GM19468 (cell line): ENCODE results near the gene LRP5.
"Not testable (repeated sequence)": the region's sequence is repeated elsewhere in the genome, so short reads cannot be mapped to it uniquely, and the experiment has no call there.

ENCODE experiments used
- ATAC-seq: cut with Tn5 transposase; IDR thresholded peaks from one replicate; pipeline ENCODE4 v1.9.1; 2021; ENCODE audit warnings: mild to moderate bottlenecking, moderate library complexity, moderate number of reproducible peaks; ENCODE audit not compliant: unreplicated experiment; ENCODE audit errors: extremely low read depth

LRP5 gene

DNA sequence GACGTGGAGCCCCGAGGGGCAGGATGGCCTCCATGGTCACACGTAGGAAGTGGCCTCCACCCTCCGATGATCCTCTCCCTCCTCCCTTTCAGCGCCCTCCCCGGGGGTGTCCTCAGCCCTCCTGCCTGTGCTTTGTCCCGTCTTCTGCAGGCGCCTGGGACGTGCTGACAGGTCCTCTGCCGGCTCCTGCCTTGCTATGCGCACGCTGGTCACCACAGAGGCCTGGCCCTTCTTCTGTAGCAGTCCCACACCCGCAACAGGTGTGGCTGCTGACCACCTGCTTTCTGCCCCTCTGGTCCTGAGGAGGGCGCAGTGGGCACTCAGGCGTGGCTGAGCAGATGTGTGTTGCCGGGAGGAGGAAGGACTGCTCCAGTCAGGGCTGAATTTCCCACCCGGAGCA is 120.5 kb downstream of the LRP5 start:
- no peak for ATAC-seq

DNA sequence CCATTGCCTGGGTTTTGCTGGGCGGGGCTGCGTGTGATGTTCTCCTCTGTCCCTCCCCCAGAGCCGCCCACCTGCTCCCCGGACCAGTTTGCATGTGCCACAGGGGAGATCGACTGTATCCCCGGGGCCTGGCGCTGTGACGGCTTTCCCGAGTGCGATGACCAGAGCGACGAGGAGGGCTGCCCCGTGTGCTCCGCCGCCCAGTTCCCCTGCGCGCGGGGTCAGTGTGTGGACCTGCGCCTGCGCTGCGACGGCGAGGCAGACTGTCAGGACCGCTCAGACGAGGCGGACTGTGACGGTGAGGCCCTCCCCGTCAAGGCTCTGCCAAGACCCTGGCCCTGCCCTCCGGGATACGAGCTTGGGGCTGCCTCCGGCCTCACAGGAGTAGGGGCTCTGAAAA is 121.2 kb downstream of the LRP5 start:
- no peak for ATAC-seq

DNA sequence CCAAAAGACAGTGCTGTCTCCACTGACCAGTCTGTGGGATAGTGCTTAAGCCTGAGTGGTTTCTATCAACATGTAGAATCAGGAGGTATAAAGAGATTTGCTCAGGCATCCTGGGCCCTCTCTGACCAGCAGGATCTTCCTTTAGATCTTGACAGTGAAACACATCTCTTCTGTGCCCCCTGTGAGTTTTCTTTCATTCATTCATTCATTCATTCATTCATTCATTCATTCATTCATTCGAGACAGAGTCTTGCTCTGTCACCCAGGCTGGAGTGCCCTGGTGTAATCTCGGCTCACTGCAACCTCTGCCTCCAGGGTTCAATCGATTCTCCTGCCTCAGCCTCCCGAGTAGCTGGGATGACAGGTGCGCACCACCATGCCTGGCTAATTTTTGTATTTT is 121.8 kb downstream of the LRP5 start:
- ATAC-seq: not testable (repeated sequence)

DNA sequence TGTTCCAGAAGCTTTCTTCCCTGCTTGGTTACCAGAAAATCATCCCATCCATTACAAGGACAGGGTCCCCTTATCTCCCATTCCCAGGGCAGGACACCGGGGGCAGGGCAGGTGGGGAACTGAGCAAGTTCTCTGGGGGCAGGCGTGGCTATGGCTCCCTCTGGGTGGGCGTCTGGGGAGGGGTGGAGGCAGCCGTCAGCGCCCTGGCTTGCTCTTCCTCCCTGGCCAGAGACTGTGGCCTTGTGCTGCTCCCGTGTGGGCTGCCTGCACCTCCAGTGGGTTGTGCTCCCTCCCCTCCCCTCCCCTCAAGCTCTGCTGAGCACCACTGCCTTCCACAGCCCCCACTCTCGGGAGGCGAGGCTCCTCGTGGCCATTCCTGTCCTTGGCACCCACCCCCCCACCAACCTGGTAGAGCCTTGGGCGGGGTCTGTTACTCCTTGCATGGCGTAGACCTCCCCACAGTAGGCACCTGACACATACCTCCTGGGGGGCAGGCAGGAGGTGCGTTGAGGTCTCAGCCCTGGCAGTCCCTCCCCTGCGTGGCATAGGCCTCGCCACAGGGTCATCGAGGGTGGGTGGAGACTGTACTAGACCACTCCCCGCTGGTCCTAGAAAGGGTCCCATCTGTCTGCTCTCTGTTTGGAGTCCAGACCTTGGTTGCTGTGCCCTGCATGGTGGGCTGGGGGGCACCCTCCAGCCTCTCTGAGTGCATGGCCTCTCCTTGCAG is 123.9 kb downstream of the LRP5 start:
- no peak for ATAC-seq

DNA sequence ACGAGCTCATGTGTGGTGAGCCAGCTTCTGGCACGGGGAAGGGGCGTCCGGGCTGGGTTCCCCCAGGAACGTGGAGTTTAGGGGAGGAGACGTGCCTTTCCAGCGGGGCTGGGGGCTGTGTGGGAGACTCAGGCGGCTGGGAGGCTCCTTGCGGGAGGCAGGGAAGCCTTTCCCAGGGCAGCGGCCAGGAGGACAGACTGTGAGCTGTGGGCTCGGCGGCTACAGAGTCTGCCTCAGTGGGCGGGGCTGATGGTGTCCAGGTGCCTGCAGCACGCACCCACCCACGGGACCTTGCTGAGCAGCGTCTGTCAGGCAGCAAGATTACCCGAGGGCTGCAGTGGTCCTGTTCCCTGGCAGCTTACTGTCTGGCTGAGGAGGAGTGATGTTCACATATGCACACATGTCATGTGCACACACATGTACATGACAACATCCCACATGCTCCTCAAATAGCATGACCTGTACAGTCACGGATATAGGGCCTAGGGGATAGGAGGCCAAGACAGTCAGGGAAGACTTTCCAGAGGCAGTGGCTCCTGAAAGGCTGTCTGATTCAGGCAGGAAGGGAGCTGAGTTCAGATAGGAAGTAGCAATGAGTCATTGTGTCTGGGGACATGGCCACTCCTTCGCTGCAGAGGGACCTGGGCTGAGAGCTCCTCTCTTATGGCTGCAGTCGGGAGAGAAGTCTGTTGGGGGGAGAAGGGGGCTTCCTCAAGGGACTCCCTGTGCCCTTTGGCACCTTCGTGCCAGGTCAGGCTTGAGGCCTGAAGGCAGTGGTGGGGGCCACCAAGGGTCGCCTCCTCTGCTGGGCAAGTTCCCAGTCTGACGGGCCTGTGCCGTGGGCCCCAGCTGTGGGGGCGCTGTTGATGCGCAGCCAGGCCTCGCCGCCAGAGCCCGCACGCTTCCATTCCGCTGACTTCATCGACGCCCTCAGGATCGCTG is 124.9 kb downstream of the LRP5 start:
- no peak for ATAC-seq

DNA sequence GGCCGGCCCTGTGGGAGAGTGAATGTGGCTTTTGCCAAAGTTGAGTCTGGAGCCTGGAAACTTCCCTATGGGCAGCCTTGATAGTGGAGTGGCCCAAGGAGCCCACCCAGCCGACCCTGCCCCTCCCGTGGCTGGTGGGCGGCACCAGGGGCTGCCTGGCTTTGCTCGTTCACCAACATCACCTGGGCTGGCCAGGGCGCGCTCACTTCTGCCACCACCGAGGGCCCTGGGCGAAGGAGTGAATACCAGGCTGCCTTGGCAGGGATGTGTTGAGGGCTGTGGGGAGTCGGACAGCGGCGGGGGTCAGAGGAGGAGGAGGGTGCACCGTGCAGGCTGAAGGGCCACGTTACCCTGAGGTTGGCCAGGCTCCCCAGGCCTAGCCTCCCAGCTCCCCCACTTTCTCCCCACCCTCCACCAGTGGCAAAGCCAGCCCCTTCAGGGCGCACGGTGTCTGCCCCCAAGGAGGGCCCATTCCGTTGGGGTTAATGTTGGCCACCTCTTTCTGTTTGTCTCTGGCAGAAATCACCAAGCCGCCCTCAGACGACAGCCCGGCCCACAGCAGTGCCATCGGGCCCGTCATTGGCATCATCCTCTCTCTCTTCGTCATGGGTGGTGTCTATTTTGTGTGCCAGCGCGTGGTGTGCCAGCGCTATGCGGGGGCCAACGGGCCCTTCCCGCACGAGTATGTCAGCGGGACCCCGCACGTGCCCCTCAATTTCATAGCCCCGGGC is 125.7 kb downstream of the LRP5 start:
- no peak for ATAC-seq

DNA sequence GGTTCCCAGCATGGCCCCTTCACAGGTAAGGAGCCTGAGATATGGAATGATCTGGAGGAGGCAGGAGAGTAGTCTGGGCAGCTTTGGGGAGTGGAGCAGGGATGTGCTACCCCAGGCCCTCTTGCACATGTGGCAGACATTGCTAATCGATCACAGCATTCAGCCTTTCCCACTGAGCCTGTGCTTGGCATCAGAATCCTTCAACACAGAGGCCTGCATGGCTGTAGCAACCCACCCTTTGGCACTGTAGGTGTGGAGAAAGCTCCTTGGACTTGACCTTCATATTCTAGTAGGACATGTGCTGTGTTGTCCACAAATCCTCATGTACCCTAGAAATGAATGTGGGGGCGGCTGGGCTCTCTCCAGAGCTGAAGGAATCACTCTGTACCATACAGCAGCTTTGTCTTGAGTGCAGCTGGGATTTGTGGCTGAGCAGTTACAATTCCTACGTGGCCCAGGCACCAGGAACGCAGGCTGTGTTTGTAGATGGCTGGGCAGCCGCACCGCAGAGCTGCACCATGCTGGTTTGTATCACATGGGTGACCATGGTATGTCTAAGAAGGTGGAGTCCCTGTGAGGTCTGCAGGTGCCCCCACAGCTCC is 126.4 kb downstream of the LRP5 start:
- ATAC-seq: no peak

DNA sequence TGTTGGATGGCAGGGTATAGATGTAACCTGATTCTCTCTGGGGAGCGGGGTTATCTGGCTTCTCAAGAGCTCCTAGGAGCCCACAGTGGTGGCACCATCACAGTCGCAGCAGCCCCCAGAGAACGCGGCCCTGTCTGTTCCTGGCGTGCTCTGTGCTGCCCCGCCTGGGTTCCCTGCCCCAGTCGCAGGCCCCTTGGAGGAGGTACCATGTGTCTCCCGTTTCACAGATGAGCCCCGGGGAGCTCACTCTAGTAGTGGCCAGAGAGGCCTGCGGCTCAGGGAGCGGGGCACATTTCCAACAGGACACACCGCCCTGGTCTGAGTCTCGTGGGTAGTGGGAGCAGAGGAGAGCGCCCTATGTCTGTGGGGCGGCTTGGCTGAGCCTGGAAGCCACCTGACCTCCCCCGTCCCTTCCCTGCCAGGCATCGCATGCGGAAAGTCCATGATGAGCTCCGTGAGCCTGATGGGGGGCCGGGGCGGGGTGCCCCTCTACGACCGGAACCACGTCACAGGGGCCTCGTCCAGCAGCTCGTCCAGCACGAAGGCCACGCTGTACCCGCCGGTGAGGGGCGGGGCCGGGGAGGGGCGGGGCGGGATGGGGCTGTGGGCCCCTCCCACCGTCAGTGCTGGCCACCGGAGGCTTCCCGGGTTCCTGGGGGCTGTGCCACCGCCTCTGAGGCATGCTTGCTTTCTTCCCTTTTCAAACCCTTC is 127.1 kb downstream of the LRP5 start:
- ATAC-seq: no peak

DNA sequence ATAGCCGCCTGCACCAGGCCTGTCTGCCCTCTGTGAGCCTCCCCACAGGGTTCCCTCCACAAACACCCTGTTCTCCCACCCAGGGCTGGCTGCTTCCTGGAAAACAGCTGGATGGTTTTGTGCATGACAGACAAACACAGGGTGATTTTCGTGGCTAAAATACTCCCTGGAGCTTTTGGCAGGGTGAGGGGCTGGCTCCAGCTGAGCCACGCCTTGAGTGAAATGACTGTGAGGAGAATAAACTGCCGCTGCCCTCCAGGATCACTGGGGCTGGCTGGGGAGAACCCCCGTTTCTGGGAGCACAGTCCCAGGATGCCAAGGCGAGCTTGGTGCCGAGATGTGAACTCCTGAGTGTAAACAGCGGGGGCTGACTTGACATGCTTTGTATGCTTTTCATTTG is 127.8 kb downstream of the LRP5 start:
- ATAC-seq: no peak

DNA sequence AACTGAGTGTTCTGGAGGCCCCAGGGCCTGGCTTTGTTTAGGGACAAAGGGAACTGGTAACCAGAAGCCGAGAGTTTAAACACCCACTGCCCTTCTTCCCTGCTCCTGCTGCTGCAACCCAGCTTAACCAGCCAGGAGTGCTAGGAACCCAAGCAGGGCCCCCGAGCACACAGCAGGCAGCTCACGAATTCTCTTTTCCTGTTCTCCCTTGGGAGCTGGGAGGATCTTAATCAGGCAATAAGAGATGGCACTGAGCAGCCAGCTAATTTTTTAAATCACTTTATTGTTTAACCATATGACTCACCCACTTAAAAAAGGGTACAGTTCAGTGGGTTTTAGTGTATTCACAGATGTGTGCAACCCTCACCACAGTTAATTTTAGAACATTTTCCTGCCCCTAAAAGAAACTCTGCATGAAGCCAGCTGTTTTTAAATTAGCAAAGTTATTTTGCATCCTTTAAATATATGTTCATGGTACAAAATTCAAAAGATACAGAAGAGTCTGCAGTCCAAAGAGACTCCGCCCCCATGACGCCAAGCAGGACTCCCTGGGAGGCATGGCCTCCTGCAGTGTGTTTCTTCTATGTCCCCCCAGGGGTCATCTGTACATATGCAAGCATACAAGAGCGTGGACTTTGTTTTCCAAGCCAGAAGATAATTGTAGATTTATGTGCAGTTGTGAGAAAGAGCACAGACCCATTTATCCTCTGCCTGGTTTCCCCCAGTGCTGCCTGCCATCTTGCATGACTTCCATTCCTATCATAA is 129.3 kb downstream of the LRP5 start:
- ATAC-seq: no peak

DNA sequence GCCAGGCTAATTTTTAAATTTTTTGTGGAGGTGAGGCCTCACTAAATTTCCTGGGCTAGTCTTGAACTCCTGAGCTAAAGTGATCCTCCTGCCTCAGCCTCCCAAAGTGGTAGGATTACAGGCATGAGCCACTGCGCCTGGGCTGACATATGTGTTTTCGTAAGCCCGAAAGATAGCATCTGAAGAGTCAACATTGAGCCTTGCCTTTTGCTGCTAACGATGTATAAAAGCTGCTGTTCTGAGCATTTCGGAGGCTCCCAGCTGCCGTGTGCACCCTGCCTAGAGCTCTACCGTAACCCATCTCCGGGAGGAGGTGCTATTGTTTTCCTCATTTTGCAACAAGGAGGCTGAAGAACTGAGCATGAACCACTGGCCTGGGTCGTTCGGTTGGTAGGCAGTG is 130.0 kb downstream of the LRP5 start:
- ATAC-seq: no peak

DNA sequence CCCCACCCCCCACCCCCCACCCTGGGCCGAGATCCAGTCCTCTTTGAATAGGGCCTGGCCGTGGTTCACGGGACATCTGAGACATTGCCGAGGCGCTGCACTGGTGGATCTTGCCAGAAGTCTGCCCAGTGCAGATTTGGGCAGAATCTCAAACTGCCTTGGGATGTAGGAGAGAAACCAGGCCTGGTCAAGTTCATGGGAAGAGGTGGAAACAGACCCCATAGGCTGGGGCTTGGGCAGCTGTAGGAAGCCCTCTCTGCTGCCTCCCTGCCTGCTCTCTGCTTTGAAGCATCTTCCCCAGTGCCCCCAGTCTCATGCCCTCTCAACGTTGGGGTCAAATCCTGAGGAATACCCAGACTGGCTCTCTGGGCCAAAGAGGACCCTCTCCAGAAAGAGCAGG is 132.2 kb downstream of the LRP5 start:
- ATAC-seq: no peak

DNA sequence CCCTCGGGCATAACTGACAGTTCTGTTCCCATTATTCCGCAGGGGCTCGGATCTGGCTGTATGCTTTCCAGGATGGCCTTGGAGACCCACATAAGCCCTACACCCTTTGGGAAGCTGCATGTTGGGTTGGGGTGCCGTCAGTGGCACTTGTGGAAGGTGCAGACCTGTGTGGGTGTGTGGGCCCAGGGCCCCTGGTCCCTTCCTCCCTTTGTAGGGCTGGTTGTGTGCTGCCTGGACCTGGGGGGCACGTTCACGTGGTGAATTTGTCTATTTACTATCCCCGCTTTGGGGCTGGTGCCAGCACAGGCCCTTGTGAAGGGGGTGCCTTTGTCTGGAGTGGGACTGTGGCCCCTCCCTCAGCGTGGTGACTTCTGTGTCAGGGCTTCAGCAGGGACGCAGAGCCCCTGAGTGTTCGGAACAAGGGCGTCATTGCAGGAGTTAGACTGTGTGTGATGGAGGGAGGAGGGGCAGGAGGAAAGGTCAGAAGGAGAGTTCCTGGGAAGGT is 133.2 kb downstream of the LRP5 start:
- no peak for ATAC-seq

DNA sequence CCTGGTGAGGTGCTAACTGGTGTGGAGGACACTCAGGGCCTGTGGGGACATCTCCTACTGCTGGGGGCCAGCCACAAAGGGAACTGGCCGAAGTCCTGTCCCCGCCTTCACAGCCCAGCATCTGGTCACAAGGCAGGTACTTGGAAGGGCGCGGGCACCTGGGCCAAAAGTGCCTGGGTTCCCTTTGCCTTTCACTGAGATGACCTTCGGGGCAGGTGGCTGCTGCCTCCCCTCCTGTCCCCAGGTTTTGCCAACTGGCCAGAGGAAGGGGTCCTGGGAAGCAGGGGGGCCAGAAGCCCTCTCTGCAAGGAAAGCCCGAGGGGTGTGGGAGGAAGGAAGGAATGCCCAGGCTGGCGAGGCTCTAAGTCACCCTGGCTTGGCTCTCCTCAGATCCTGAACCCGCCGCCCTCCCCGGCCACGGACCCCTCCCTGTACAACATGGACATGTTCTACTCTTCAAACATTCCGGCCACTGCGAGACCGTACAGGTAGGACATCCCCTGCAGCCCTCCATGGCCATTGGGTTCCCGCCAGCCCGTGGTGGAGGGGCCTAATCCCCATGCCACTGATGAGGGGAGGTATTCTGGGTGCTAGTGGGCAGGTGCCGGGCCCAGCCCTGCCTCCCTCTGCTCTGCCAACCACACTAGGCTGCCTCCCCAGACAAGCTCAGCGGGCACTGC is 133.8 kb downstream of the LRP5 start:
- ATAC-seq: no peak

DNA sequence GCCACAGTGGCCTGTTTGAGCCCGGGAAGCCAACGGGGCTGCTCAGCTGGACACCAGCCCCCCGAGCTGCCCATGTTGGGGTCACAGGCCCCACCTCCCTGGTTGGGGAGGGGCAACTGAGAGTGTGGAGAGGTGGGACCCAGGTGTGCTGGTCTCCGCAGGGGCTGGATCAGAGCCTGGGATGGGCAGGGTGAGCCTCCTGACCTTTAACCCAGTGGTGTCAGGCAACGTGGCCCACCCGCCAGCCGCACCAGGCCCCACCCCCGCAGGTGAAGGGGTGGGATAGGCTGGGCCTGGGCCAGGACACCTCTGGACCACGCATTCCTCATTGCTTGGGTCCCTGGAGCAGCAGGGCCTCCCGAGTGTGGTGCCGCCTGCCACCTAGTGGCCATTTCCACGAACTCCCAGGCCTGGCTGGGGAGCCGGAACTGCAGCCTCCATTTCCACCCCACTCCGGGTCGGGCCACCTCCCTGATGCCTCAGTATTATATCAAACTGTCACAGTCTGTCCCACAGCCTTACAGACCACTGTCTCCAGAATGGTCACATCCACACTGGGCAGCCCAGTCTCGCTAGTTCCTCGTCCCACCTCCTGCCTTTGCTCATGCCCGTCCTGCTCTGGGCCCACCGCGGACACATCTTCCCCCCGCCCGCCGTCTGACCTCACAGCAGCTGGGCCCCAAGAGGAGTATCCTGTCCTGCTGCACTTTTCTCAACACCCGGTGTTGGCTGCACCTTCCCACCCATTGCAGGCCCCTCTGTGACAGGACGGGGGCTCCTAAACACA is 134.8 kb downstream of the LRP5 start:
- ATAC-seq: no peak

DNA sequence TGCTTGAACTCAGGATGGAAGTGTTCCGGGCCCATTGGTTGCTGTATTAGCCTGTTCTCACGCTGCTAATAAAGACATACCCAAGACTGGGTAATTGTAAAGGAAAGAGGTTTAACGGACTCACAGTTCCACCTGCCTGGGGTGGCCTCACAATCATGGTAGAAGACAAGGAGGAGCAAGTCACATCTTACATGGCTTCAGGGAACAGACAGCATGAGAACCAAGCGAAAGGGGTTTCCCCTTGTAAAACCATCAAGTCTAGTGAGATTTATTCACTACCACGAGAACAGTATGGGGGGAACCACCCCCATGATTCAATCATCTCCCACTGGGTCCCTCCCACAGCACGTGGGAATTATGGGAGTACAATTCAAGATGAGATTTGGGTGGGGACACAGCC is 135.5 kb downstream of the LRP5 start:
- ATAC-seq: not testable (repeated sequence)

DNA sequence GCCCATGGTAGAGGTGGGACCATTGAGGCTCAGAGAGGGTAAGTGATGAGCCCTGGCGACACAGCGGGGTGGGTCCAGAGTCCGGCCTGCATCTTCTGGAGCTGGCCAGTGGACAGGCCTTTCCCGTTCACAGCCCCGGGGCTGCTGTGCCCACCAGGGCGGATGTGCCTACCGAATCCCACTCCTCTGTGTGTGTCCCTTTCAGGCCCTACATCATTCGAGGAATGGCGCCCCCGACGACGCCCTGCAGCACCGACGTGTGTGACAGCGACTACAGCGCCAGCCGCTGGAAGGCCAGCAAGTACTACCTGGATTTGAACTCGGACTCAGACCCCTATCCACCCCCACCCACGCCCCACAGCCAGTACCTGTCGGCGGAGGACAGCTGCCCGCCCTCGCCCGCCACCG is 136.2 kb downstream of the LRP5 start:
- ATAC-seq: no peak

DNA sequence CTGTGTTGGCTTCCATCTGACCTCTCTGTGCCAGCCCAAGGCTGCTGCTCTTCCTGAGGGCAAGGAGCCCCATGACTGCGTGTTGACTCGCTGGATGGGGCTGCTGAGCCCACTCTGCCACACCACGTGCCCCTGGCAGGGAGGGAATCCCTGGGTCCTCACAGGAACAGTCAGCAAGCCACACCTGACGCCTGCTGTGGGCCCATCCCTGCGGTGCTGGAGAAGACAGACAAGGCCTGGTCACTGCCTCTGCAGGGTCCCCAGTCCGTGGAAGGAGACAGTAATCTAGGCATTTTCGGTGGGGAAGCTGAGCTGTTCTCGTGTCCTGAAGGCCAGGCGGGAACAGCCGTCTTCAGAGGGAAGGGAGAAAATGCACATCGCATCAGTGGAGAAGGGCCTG is 137.6 kb downstream of the LRP5 start:
- no peak for ATAC-seq
